AG09319 (cell line): ENCODE data around the gene KLK4.

ENCODE experiments used
- DNase-seq: peaks from one replicate; pipeline ENCODE4 v3.0.0-alpha.2; 2010; ENCODE audit warnings: low read depth; ENCODE audit errors: extremely low read depth
- CTCF ChIP-seq: IDR thresholded peaks from 2 replicates; pipeline ENCODE4 v1.5.1; 2011; ENCODE audit warnings: low read depth, mild to moderate bottlenecking, inconsistent platforms, low read length, moderate library complexity

The KLK4 gene

GRCh38 chr19:50912727-50913716 lies 1.8 kb upstream of the KLK4 start:
- TF ChIP-seq CTCF = no peak
- no peak for DNase-seq

GRCh38 chr19:50912102-50912599 lies 956 bp upstream of the KLK4 start:
- no peak for TF ChIP-seq CTCF
- no peak for DNase-seq

DNA sequence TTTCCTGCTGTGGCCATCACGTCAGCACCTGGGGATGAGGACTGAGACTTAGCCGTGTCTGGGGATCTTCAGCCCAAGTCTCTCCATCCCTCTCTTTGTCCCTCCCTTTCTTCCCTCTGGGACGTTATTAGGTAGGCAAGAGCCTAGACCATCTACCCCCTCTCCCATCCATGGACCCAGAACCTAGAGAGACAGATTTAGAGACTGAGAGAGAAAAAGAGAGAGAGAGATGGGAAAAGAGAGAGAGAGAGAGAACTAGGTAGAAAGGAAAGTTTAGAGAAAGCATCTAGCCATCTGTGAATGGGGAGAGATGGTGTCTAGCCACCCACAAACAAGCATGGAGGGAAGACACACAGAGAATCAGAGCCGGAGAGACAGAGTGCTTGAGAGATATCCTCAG lies 473 bp downstream of the KLK4 start:
- DNase-seq = no peak
- no peak for TF ChIP-seq CTCF

- no peak for DNase-seq
- TF ChIP-seq CTCF = no peak
These were observed 1.7 kb downstream of the KLK4 start for GRCh38 chr19:50909240-50910070.

- no peak for DNase-seq
- no peak for TF ChIP-seq CTCF
These were observed 2.9 kb downstream of the KLK4 start for GRCh38 chr19:50908336-50908735.

DNA sequence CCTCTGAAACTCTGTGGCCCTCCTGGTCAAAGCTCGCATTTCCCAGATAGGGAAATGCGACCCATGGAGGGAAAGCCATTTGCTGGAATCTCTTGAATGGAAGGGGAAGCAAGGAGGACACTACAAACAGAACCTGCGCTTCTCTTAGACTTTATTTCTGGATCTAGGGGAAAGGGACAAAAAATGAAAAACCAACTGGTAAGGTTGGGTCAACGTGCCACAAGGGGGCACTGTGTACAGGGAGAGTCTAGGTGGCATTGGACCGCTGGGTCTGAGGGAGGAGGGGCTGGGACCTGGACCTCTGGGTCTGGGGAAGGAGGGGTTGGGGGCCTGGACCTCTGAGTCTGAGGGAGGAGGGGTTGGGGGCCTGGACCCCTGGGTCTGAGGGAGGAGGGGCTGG lies 5.0 kb downstream of the KLK4 start:
- peak; percentile 42 for TF ChIP-seq CTCF

More for the DNA sequence above, 5.0 kb downstream of the KLK4 start:
- no peak for DNase-seq
